GM19238 (cell line): ENCODE data around the gene KCTD20.

Experiments
- DNase-seq: peaks from one replicate; pipeline ENCODE4 v3.0.0; 2011; ENCODE audit warnings: low spot score; ENCODE audit not compliant: insufficient read length

Gene KCTD20

DNA sequence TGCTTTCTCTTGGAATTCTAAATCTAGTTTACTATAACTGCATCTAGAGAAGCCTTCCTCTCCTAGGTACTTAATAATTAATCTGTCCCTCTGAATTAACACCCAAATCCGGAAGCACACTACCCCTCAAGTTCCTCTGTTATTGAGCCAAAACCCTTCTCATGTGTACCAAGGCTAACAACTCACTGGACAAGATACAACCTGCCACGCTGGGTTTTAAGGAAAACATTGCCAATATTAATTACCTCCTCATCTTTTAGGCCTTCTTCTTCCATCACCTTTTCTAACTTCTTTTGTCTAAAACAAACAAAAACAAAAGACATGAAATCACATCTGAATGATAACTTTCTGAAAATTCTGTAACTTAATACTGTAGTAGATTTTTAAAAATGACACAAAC lies 82.5 kb downstream of the KCTD20 start:
- DNase-seq, result no peak

DNA sequence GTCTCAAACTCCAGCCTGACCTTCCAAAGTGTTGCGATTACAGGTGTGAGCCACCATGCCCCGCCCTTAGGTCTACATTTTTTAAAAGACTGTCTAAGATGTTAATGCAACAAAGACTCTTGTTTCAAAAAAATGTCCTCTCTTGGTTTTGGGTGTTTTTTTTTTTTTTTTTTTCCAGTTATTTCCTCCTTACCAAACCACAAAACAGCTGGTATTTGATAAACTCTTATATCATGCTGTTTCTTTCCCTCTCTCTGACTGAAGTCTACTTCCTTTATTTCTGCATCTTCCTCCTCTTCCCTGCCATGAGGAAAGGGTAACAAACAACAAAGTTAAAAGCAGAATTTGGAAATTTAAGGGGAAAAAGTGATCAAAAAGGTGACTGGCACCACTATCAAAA lies 83.3 kb downstream of the KCTD20 start:
- DNase-seq, result no peak

DNA sequence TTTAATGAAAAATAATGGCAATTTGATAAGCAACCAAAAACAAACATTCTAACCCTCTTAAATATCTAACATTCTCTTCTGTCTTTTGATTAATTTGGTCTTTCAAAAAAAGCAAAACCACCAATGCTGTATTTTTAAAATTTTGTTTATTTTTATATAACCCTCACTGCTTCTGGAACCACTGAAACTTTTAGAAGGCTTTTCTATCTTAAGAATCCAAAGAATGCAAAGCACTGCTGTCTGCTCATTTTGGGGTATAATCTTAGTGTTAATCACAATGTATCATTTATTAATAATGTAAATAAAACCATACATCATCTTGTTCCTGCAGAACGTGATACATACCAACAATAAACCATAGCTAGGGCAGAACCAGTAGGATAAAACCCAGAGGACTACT lies 90.5 kb downstream of the KCTD20 start:
- no peak for DNase-seq

DNA sequence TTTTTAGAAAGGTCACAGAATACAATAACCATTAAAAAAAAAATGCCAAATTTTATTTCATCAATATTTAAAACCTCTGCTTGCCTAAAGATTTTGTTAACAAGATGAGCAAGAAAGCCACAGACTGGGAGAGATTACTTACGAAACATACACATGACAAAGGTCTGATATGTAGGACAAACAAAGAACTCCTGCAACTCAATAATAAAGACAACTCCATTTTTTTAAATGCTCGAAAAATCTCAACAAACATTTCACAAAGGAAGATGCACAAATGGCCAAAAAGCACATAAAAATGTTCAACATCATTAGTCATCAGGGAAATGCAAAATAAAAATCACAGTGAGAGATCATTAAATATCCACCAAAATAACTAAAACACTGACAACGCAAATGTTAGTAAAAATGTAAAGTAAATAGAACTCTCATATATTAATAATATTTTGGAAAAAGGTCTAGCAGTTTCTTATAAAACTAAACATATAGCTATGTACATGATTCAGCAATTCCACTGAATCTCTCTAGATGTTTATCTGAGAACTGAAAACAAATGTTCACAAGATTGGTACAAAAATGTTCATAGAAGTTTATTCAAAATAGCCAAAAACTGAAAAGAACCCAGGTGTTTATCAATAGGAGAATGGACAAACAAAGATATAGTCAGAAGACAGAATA lies 94.2 kb downstream of the KCTD20 start:
- no peak for DNase-seq

DNA sequence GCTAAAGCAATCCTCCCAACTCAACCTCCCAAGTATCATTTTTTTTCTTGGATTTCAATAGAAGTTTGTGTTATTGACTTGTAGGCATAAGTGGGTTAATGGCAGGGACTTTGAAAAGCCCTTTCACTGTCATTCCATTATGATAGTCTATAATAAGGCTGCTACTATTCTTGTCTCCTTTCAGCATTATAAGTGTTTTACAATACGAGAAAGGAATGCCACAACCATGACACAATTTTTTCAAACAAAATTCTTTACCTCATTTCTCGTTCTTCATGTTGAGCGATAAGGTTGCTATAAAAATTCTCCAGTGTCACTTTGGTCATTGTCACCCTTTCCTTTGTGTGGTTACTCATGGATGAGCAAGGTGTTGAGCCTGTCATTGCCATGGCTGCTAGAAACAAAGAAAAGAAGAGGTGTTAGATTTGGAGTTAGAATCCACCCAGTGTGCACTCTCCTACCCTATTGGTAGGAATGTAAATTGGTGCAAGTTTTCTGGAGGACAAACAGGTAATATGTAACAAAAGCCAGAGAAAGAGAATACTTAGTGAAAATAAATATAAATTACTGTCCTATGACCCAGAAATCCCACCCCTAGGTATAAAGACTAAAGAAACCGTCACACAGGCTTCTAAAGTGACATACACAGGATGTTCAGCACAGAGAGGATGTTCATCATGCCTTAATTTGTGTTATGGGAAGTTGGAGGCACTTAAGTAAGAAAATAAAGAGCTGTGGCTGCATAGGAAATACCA lies 97.2 kb downstream of the KCTD20 start:
- no peak for DNase-seq
